ENCODE data around the gene DCUN1D1.

The DCUN1D1 gene

GRCh38 chr3:182940266-182940808 is 40.0 kb downstream of the DCUN1D1 start:
- H3K9me3 ChIP-seq (ENCODE audit: severe bottlenecking): no peaks in the 10 kb centered on the region
- no peak overlapping the region for H3K27ac ChIP-seq
- TF ChIP-seq, protein P1, sequence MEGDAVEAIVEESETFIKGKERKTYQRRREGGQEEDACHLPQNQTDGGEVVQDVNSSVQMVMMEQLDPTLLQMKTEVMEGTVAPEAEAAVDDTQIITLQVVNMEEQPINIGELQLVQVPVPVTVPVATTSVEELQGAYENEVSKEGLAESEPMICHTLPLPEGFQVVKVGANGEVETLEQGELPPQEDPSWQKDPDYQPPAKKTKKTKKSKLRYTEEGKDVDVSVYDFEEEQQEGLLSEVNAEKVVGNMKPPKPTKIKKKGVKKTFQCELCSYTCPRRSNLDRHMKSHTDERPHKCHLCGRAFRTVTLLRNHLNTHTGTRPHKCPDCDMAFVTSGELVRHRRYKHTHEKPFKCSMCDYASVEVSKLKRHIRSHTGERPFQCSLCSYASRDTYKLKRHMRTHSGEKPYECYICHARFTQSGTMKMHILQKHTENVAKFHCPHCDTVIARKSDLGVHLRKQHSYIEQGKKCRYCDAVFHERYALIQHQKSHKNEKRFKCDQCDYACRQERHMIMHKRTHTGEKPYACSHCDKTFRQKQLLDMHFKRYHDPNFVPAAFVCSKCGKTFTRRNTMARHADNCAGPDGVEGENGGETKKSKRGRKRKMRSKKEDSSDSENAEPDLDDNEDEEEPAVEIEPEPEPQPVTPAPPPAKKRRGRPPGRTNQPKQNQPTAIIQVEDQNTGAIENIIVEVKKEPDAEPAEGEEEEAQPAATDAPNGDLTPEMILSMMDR (IDR thresholded peaks at IDR 0.05; ENCODE audit: low read depth, low read length): no peak
- H3K27me3 ChIP-seq (ENCODE audit: insufficient read depth, low read depth, severe bottlenecking): no peaks in the 10 kb centered on the region
- no peak for DNase-seq
- no peaks in the 10 kb centered on the region for H3K36me3 ChIP-seq
- no peak overlapping the region for H3K4me3 ChIP-seq (ENCODE audit: low read depth, low read length)

GRCh38 chr3:182937293-182938051 is 42.9 kb downstream of the DCUN1D1 start:
- DNase-seq: no peak
- Histone ChIP-seq H3K36me3 (no peaks in the 10 kb centered on the region), H3K4me3 (ENCODE audit: low read depth, low read length) (no peak overlapping the region), H3K27ac (no peak overlapping the region), H3K9me3 (ENCODE audit: severe bottlenecking) (no peaks in the 10 kb centered on the region), H3K27me3 (ENCODE audit: insufficient read depth, low read depth, severe bottlenecking) (no peaks in the 10 kb centered on the region)
- TF ChIP-seq, protein P1 (IDR thresholded peaks at IDR 0.05; ENCODE audit: low read depth, low read length): no peak

DNA sequence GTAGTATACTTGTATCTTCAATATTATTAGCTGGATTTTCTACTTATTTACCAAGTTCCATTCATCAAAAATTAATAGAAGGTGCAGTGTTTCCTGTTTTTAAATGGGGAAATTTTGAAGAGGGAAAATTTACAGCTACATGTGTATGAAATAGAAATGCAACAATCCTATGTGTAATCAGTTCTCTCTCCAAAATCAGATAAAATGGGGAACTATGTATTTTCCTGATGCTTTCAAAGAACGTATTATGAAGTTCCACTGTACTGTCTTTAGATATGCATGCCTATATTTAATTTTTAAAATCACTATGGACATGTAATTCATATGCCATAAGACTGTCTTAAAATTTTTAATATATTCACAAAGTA is 43.4 kb downstream of the DCUN1D1 start:
- no peak for DNase-seq
- TF ChIP-seq, protein P1 (IDR thresholded peaks at IDR 0.05; ENCODE audit: low read depth, low read length): no peak
- H3K4me3 ChIP-seq (ENCODE audit: low read depth, low read length): no peak overlapping the region
- H3K27ac ChIP-seq: no peak overlapping the region
- no peaks in the 10 kb centered on the region for H3K27me3 ChIP-seq (ENCODE audit: insufficient read depth, low read depth, severe bottlenecking)
- H3K36me3 ChIP-seq: no peaks in the 10 kb centered on the region
- no peaks in the 10 kb centered on the region for H3K9me3 ChIP-seq (ENCODE audit: severe bottlenecking)

GRCh38 chr3:182936239-182936917 is 44.0 kb downstream of the DCUN1D1 start:
- Histone ChIP-seq H3K27me3 (ENCODE audit: insufficient read depth, low read depth, severe bottlenecking) (no peaks in the 10 kb centered on the region), H3K4me3 (ENCODE audit: low read depth, low read length) (no peak overlapping the region), H3K36me3 (no peaks in the 10 kb centered on the region), H3K9me3 (ENCODE audit: severe bottlenecking) (no peaks in the 10 kb centered on the region), H3K27ac (no peak overlapping the region)
- TF ChIP-seq, protein P1 (IDR thresholded peaks at IDR 0.05; ENCODE audit: low read depth, low read length): no peak
- no peak for DNase-seq

GRCh38 chr3:182935803-182936202 is 44.5 kb downstream of the DCUN1D1 start:
- no peak overlapping the region for H3K27ac ChIP-seq
- no peak overlapping the region for H3K4me3 ChIP-seq (ENCODE audit: low read depth, low read length)
- H3K36me3 ChIP-seq: no peaks in the 10 kb centered on the region
- TF ChIP-seq, protein P1 (IDR thresholded peaks at IDR 0.05; ENCODE audit: low read depth, low read length): no peak
- H3K9me3 ChIP-seq (ENCODE audit: severe bottlenecking): no peaks in the 10 kb centered on the region
- DNase-seq: no peak
- H3K27me3 ChIP-seq (ENCODE audit: insufficient read depth, low read depth, severe bottlenecking): no peaks in the 10 kb centered on the region

Measured in WERI-Rb-1 (cell line).